ENCODE results near the gene FXYD1.
A peak's percentile ranks its signal among the peaks of the same experiment; 100 is the strongest.
"Not testable (repeated sequence)": the region's sequence is repeated elsewhere in the genome, so short reads cannot be mapped to it uniquely, and the experiment has no call there.

Gene FXYD1

DNA sequence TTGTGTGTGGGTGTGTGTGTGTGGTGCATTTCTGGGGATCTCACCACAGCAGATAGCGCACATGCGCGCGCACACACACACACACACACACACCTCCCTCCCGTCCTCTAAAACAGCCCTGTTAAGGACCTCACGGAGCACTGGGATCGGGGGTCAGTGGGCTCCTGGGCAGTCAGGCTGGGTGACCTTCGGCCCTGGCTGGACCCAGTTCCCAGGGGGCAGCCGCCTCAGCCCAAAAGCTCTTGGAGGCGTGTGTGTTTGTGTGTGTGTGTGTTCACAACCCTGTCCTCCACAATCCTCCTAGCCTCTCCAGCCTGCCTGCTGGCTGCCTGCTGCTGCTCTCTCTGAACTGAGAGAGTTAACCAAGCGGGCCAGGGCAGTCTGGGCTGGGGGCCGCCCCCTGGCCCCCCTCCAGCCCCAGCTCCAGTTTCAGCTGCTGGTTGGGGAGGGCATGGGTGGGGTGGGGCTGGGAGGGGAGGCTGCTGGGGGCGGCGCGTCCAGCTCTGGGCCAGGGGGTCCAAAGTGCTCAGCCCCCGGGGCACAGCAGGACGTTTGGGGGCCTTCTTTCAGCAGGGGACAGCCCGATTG, at the start of gene FXYD1:
TSS of gene FXYD1 (plus strand) at position 520 of the 588 bp plus-strand sequence. CDS start 1,256 bp downstream, outside the sequence.
- no peak for DNase-seq (ENCODE audit: low read depth)

DNA sequence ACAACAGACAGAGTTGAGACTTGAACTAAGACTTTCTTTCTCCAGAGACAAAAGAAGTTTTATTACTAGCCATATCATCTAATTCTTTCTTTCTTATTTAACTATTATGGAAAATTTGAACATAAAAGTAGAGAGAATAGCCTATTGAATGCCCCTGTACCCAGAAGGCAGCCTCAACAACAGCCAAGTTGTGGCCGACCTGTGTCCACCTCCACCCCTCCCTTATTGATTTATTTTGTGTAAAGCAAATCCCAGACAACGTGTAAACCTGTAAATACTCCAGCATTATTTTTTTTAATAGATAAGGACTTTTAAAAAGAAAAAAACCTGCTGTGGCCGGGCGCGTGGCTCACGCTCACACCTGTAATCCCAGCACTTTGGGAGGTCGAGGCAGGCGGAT, 49.1 kb upstream of the FXYD1 start:
- no peak for DNase-seq (ENCODE audit: low read depth)

DNA sequence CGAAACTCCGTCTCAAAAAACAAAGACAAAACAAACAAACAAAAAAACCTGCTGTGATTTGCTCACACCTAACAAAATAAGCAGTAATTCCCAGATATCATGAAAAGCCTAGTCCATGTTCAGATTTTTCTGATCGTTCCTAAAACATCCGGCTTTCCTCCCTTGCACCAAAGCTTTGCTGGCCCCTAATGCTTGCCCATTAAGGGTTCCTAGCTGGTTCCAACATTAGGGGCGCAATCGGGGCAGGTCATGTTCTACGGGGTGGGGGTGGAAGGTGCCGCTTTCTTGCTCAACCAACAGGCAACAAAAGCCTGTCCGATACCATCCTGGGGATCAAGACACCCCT, 48.5 kb upstream of the FXYD1 start:
- no peak for DNase-seq (ENCODE audit: low read depth)

DNA sequence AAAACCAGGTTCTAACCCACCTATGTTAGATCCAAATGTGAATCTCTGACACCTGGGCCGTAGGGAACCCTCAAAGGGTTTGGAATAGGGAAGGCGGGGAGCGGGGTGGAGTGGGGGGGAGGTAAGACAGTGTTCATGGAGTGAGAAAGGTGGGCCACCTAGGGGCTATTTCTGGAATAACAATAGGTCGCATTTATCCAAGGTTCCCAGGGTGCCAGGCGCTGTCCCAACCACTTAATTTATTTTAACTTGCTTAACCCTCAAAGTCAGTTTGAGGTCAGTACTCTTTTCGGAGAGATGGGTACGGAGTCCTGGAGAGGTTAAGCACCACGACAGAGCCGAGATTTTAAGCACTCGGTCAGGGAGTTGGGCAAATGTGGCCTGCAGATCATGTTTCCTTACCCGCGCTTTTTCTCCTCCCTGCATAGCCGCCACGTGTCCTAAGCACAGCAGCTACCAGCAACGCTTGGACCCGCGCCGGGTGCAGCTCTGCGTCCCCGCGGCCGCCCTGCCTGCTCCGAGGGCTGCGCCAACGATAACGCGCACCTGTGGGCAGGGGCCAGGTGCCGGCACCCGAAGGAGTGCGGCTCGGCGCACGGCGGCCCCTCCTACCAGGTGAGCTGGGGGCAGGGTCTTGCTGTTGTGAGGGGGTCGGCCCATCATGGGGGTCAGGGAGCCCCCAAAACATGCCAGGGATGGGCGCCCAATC, 48.0 kb upstream of the FXYD1 start:
- peak; percentile 4 for DNase-seq (ENCODE audit: low read depth)

DNA sequence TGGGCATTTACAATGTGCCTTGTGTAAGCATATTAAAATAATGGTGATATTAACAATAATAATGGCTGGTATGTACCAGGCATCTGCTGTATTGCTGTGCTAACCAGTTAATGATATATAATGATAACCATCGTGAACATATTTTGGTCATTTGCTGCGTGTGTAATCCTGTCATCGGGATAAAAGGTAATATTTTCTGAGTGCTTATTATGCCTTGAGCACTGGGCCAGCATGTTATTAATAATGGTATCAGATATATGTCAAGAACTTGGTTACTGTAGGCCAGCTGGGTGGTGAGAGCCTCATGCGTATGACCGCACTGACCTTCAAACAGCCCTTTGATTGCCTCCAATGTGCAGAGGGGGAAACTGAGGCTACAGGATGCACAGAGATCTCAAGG, 45.2 kb upstream of the FXYD1 start:
- no peak for DNase-seq (ENCODE audit: low read depth)

DNA sequence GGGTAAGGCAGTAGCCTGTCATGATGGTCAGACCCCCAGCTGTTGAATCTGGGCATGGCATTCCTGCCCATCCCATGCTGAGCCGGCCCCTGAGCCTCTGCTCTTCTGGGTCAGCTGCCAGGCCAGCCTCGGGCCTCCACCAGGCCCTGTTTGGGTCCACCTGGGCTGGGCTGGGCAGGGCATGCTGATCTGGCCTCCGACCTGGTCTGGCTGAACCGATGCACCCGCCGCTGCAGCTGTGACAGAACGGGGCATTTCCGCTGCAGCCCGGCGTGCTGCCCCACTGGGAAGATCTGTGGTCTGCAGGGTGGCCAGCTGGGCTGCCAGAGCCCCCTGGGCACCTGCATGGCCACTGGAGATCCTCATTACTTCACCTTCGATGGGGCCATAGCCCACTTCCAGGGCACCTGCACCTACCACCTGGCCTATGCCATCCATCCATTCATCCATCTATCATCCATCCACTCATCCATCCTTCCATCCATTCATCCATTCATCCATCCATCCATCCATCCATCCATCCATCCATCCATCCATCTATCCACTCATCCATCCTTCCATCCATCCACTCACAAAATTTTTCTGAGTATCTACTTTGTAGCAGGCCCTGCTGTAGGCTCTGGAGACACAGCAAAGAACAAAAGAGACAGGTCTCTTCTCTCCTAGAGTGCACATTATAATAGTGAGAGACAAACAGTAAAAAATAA, 44.5 kb upstream of the FXYD1 start:
- no peak for DNase-seq (ENCODE audit: low read depth)

DNA sequence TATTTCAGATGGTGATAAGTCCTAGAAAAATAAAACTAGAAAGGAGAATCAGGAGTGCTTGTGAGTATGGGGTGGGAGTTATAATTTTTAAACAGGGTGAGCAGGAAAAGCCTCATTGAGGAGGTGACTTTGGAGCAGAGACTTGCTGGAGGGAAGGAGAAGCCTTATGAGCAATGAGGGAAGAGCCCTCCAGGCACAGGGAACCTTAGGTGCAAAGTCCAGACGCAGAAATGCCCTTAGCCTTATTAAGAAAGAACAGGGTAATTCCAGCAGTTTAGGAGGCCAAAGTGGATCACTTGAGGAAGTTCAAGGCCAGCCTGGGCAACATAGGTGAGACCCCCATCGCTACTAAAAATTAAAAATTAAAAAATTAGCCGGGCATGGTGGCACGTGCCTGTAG, 44.0 kb upstream of the FXYD1 start:
- DNase-seq (ENCODE audit: low read depth) = no peak

DNA sequence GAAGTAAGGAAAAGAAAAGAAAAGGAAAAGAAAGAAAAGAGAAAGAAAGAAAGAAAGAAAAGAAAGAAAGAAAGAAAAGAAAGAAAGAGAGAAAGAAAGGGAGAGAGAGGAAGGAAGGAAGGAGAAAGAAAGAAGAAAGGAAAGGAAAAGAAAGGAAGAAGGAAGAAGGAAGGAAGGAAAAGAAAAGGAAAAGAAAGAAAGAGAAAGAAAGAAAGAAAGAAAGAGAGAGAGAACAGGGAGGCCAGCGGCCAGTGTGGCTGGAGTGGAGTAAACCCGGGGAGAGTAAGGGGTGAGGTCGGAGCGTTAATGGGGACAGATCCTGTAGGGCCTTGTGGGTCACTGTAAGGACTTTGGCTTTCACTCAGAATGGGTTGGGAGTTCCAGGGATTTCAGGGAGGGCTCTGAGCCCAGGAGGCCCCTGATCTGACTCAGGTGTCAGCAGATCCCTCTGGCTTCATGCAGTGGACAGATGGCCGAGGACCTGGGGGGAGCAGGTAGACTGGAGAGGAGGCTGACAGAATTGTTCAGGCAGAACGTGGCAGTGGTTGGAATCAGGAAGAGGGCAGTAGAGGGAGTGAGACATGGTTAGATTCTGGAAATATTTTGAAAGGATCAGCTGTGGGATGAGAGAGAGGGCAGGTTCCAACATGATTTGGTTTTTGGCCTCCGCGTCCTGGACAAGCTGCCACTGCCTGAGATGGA, 42.8 kb upstream of the FXYD1 start:
- DNase-seq (ENCODE audit: low read depth) = no peak

DNA sequence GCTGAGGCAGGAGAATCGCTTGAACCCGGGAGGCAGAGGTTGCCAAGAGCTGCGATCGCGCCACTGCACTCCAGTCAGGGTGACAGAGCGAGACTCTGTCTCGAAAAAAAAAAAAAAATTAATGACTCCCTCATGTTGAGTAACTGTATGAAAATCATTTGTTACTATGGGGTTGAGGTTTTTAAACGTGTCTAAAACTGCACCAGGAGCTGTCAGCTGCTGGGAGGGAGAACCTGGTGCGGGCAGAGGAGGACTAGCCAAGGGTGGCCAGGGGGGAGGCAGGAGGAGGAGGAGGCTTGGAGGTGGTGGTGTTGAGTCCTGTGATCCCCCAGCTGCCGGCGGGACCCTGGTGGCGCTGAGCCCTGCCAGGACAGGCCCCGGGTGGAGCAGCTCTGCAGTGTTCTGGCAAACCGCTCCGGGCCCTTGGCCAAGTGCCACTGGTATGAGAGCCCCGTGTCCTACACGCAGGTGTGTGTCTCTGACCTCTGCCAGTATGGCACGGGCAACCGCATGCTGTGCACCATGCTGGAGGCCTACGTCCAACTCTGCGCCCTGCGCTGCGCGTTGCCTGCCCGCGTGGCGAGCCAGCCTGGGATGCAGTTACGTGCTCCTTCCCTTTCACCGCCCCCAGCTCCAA, 40.1 kb upstream of the FXYD1 start:
- DNase-seq (ENCODE audit: low read depth) = no peak

DNA sequence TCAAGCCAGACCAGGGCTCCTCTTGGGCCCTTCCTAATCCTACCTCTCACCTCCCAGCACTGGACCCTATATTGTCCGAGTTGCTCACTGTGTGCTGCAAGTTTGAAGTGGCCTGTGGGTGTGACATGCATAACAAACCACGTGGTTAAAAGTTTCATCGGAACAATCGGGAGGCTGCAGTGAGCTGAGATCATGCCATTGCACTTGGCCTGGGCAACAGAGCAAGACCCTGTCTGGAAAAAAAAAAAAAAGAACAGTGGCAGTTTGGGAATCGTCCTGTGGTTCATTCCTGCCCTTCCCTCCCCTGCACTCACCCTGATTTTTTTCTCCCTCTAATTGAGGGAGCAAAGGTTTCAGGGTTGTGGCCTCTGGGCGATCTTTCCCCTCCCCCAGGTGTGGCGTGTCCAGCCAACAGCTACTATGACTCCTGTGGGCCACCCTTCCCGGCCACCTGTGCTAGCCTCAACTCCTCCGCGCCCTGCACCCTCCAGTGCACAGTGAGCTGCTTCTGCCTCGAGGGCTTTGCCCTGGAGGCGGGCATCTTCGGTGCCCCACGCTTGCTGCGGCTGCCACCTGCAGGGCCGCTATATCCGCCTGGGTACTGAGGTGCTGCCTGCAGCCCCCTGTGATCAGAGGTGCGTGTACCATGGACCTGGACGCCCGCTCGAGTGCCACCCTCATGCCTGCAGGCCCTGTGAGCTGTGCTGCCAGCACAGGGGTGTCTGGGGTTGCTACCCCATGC, 39.3 kb upstream of the FXYD1 start:
- DNase-seq (ENCODE audit: low read depth) = no peak

DNA sequence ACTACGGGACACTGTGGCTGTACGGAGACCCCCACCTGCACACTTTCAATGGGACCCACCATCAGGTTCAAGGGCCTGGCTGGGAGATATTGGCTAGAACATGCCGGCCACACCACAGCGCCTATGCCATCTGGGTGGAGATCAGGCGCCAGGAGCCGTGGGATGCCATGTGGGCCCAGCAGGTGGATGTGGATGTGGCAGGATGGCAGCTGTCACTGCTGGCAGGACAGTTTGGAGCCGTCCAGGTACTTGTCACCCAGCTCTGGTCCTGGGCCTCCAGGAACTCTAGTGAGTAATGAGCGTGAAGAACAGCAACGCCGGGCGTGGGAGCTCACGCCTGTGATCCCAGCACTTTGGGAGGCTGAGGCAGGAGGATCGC, 38.7 kb upstream of the FXYD1 start:
- no peak for DNase-seq (ENCODE audit: low read depth)

DNA sequence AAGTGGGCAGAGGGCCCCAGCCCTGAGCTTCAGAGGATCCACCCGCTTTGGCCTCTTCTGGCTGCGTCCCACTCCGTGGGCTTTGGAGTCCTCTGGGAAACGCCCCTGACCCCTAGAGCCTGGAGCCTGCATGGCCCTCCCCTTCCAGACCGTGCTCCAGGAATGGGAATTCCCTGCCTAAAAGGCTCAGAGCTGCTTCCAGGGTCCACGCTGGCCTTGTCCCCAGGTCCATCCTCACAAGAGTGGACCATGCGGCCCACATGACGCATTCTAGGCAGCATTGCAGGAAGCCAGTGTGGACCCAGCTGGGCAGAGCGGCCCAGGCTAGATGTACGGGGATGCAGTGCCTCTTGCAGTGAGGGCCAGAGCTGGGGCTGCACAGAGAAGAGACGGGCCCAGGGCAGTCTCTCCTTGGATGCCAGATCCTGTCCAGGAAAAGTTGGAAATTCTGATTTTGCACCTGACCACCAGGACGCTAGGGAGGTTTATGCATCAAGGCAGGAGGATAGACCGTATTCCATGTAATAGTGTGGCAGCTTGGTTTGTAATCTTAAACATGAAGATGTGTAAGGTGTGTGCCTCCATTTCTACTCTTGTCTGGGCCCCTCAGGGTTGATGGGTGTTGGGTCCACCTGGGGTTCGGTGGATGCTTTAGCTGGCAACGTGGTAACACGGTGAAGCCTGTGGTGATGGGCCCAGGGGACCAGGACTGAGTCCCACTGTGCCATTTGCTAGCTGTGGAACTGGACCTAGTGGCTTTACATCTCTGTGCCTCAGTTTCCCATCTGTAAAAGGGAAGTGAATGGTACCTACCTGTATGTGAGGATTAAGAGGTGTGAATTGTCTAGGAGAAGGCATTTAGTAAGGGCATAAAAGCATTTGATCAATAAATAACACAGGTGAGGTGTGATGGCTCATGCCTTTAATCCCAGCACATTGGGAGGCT, 37.8 kb upstream of the FXYD1 start:
- DNase-seq (ENCODE audit: low read depth) = no peak

DNA sequence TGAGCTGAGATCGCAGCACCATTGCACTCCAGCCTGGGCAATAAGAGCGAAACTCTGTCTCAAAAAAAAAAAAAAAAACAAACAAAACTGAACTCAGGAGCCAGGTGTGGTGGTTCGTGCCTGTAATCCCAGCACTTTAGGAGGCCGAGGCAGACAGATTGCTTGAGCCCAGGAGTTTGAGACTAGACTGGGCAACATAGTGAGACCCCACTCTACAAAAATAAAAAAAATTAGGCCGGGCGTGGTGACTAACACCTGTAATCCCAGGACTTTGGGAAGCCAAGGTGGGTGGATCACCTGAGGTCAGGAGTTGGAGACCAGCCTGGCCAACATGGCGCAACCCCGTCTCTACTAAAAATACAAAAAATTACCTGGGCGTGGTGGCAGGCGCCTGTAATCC, 36.7 kb upstream of the FXYD1 start:
- DNase-seq (ENCODE audit: low read depth) = not testable (repeated sequence)

DNA sequence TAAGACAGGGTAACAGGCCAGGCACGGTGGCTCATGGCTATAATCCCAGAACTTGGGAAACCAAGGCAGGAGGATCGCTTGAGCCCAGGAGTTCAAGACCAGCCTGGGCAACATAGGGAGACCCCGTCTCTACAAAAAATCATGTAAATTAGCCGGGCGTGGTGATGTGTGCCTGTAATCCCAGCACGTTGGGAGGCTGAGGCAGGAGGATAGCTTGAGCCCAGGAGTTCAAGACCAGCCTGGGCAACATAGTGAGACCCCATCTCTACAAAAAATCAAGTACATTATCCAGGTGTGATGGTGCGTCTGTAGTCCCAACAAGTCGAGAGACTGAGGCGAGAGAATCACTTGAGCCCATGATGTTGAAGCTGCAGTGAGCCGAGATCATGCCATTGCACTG, 35.0 kb upstream of the FXYD1 start:
- DNase-seq (ENCODE audit: low read depth) = not testable (repeated sequence)

DNA sequence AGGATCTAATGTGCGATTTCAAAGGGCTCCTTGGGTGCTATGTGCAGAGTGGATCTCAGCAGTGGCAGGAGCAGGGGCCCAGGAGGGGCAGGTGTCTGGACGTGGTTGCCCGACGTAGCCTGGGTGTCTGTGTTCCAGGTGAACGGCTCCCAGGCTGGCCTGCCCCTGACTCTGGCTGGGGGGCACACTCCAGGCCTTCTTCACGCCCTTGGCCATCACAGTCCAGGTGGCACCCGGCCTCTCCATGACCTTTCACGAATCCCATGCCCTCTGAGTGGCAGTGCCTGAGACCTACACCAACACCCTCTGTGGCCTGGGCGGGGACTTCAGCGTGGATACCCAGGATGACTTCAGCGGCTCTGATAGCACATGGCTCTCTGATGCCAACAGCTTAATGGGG, 34.3 kb upstream of the FXYD1 start:
- no peak for DNase-seq (ENCODE audit: low read depth)

DNA sequence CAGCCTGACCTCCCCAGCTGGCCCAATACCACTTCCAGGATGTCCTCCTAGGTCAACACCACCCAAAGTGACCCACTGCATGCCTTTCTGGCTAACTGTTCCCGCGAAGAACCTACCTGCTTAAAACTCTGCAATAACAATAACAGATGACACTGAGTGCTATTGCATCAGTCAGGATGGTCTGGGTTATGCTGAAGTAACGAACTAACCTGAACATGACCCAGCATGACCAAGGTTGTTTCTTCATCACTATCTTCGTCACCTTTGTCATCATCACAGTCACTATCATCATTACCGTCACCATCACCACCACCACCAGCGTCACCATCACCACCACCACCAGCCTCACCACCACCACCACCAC, 33.6 kb upstream of the FXYD1 start:
- no peak for DNase-seq (ENCODE audit: low read depth)

DNA sequence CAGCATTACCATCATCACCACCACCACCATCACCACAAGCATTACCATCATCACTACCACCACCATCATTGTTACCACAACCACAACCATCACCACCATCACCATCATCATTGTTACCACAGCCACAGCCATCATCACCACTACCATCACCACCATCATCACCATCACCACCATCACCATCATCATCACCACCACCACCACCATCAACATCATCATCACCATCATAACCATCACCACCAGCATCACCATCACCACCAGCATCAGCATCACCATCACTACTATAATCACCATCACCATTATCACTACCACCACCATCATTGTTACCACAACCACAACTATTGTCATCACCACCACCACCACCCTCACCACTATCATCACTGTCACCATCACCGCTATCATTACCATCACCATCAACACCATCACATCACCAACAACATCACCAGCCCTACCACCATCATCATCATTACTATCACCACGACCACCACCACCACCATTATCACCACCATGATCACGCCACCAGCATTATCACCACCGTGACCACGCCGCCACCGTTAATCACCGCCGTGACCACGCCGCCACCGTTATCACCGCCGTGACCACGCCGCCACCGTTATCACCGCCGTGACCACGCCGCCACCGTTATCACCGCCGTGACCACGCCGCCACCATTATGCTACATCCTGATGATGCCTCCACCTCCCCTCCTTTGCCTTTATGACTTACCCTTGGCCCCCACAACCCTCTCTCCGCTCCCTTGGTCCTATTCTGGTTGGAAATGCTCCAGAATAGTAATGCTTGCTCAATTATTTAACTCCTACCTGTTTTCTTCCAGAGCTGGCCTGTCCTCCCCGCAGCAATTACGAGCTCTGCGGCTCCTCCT, 33.0 kb upstream of the FXYD1 start:
- no peak for DNase-seq (ENCODE audit: low read depth)

DNA sequence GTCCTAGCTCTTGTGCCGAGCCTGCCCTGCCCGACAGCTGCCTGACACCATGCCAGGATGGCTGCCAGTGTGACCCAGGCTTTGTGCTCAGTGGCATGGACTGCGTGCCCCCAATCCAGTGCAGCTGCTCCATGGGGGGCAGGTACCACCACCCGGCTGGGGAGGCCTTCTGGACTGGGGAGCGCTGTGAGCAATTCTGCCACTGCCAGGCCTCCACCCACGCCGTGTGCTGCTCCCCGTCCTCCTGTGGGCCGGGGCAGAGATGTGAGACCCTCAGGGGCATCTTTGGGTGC, 32.4 kb upstream of the FXYD1 start:
- DNase-seq (ENCODE audit: low read depth) = no peak

DNA sequence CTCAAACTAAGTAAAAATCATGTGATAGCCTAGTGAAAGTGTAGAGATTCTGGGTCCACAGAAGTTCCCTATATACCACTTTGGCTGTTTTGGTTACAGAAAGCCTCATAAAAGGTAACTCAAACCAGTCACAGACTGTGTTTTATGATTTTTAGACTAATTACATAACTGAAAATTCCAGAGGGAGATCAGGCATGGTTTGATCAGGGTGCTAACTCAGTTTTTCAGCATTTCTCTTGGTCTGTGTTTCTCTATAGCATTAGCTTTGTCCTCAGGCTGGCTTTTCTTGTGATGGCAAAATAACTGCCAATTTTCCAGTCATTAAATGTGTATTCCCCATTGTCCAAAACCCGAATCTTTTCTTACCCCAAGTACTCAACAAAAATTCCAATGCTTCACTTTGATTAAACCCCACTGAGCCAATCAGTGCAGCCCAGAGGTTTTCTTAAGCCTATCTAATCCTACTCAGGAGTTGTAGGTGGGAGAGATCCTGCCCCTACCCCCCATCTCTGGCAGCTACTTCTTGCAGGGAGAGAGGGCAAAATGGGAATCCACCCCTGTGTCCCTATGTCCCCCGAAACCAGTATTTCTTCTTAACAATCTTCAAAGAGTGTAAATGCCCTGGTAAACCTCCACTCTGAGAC, 31.6 kb upstream of the FXYD1 start:
- no peak for DNase-seq (ENCODE audit: low read depth)
